ENCODE measurements around the gene GOLPH3.
"Not testable (repeated sequence)": the region's sequence is repeated elsewhere in the genome, so short reads cannot be mapped to it uniquely, and the experiment has no call there.

GOLPH3 gene

DNA sequence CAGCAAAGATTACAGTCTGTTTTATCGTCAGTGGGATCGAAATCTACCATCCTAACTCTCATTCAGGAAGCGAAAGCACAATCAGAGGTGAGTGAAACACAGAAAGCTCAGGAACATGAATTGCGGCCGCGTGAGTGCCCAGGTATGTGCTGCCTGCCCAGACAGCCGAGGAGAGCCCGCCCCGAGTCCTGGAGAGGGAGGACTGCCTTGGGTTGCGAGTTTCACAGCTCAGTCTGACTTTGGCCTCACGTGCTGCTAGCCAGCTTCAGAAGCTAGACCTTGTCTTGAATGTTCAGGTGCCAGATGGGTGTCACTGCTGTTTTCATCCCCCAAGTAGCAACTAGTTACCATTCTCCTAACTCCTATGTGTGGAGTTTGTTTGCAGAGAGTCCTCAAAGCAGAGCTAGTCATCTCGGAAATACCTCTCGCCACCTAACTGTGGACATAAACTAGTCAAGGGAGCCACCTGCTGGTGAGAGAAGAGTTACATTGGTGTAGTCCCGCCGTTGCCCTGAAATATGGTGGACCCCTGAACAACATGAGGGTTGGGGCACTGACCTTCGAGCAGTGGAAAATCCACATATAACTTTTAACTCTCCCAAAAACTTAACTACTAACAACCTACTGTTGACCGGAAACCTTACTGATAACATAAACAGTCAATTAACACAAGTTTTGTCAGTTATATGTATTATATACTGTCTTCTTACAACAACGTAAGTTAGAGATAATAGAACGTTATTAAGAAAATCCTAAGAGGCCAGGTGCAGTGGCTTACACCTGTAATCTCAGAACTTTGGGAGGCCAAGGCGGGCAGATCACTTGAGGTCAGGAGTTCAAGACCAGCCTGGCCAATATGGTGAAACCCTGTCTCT lies 80.9 kb downstream of the GOLPH3 start:
- H3K4me1 ChIP-seq (ENCODE audit: insufficient read depth, low read length) = peaks cover 7% of the 10 kb centered on the region
- H3K36me3 ChIP-seq (ENCODE audit: insufficient read depth, low read length) = no peaks in the 10 kb centered on the region
- H3K4me3 ChIP-seq (ENCODE audit: low read depth in 1 of 2, low read length in 2 of 2) = no peak overlapping the region
- no peaks in the 10 kb centered on the region for H3K9me3 ChIP-seq (ENCODE audit: low read length)
- H3K9ac ChIP-seq (ENCODE audit: low read length) = no peak overlapping the region
- no peak overlapping the region for H3K27ac ChIP-seq (ENCODE audit: low read depth, low read length)
- no peaks in the 10 kb centered on the region for H3K27me3 ChIP-seq (ENCODE audit: control insufficient read depth in 1 of 2, insufficient read depth in 2 of 2, low read length in 2 of 2)

DNA sequence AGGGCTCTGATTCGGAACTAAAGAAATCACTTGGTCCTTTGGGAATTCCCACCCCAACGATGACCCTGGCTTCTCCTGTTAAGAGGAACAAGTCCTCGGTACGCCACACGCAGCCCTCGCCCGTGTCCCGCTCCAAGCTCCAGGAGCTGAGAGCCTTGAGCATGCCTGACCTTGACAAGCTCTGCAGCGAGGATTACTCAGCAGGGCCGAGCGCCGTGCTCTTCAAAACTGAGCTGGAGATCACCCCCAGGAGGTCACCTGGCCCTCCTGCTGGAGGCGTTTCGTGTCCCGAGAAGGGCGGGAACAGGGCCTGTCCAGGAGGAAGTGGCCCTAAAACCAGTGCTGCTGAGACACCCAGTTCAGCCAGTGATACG lies 83.4 kb downstream of the GOLPH3 start:
- Histone ChIP-seq H3K9ac (ENCODE audit: low read length) (no peak overlapping the region), H3K27ac (ENCODE audit: low read depth, low read length) (no peak overlapping the region), H3K9me3 (ENCODE audit: low read length) (no peaks in the 10 kb centered on the region), H3K4me3 (ENCODE audit: low read depth in 1 of 2, low read length in 2 of 2) (no peak overlapping the region), H3K4me1 (ENCODE audit: insufficient read depth, low read length) (peaks cover 6% of the 10 kb centered on the region), H3K36me3 (ENCODE audit: insufficient read depth, low read length) (no peaks in the 10 kb centered on the region), H3K27me3 (ENCODE audit: control insufficient read depth in 1 of 2, insufficient read depth in 2 of 2, low read length in 2 of 2) (no peaks in the 10 kb centered on the region)

DNA sequence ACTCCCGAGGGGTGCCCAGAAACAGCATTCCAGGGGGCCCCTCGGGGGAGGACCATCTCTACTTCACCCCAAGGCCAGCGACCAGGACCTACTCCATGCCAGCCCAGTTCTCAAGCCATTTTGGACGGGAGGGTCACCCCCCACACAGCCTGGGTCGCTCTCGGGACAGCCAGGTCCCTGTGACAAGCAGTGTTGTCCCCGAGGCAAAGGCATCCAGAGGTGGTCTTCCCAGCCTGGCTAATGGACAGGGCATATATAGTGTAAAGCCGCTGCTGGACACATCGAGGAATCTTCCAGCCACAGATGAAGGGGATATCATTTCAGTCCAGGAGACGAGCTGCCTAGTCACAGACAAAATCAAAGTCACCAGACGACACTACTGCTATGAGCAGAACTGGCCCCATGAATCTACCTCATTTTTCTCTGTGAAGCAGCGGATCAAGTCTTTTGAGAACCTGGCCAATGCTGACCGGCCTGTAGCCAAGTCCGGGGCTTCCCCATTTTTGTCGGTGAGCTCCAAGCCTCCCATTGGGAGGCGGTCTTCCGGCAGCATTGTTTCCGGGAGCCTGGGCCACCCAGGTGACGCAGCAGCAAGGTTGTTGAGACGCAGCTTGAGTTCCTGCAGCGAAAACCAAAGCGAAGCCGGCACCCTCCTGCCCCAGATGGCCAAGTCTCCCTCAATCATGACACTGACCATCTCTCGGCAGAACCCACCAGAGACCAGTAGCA lies 83.9 kb downstream of the GOLPH3 start:
- H3K9ac ChIP-seq (ENCODE audit: low read length) = no peak overlapping the region
- H3K4me1 ChIP-seq (ENCODE audit: insufficient read depth, low read length) = peaks cover 6% of the 10 kb centered on the region
- no peaks in the 10 kb centered on the region for H3K27me3 ChIP-seq (ENCODE audit: control insufficient read depth in 1 of 2, insufficient read depth in 2 of 2, low read length in 2 of 2)
- no peaks in the 10 kb centered on the region for H3K9me3 ChIP-seq (ENCODE audit: low read length)
- H3K4me3 ChIP-seq (ENCODE audit: low read depth in 1 of 2, low read length in 2 of 2) = no peak overlapping the region
- no peak overlapping the region for H3K27ac ChIP-seq (ENCODE audit: low read depth, low read length)
- no peaks in the 10 kb centered on the region for H3K36me3 ChIP-seq (ENCODE audit: insufficient read depth, low read length)

DNA sequence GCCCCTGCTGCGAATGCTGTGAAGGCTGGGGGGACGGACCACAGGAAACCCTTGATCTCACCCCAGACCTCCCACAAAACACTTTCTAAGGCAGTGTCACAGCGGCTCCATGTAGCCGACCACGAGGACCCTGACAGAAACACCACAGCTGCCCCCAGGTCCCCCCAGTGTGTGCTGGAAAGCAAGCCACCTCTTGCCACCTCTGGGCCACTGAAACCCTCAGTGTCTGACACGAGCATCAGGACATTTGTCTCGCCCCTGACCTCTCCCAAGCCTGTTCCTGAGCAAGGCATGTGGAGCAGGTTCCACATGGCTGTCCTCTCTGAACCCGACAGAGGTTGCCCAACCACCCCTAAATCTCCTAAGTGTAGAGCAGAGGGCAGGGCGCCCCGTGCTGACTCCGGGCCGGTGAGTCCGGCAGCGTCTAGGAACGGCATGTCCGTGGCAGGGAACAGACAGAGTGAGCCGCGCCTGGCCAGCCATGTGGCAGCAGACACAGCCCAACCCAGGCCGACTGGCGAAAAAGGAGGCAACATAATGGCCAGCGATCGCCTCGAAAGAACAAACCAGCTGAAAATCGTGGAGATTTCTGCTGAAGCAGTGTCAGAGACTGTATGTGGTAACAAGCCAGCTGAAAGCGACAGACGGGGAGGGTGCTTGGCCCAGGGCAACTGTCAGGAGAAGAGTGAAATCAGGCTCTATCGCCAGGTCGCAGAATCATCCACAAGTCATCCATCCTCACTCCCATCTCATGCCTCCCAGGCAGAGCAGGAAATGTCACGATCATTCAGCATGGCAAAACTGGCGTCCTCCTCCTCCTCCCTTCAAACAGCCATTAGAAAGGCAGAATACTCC lies 84.7 kb downstream of the GOLPH3 start:
- Histone ChIP-seq H3K4me3 (ENCODE audit: low read depth in 1 of 2, low read length in 2 of 2) (no peak overlapping the region), H3K27me3 (ENCODE audit: control insufficient read depth in 1 of 2, insufficient read depth in 2 of 2, low read length in 2 of 2) (no peaks in the 10 kb centered on the region), H3K27ac (ENCODE audit: low read depth, low read length) (no peak overlapping the region), H3K9me3 (ENCODE audit: low read length) (no peaks in the 10 kb centered on the region), H3K36me3 (ENCODE audit: insufficient read depth, low read length) (no peaks in the 10 kb centered on the region), H3K9ac (ENCODE audit: low read length) (no peak overlapping the region), H3K4me1 (ENCODE audit: insufficient read depth, low read length) (peaks cover 6% of the 10 kb centered on the region)

DNA sequence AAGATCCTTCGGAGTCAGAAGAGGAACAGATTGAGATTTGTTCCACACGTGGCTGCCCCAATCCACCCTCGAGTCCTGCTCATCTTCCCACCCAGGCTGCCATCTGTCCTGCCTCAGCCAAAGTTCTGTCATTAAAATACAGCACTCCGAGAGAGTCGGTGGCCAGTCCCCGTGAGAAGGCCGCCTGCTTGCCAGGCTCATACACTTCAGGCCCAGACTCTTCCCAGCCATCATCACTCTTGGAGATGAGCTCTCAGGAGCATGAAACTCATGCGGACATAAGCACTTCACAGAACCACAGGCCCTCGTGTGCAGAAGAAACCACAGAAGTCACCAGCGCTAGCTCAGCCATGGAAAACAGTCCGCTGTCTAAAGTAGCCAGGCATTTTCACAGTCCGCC lies 85.9 kb downstream of the GOLPH3 start:
- H3K4me1 ChIP-seq (ENCODE audit: insufficient read depth, low read length) = peaks cover 5% of the 10 kb centered on the region
- no peak overlapping the region for H3K9ac ChIP-seq (ENCODE audit: low read length)
- no peak overlapping the region for H3K4me3 ChIP-seq (ENCODE audit: low read depth in 1 of 2, low read length in 2 of 2)
- no peak overlapping the region for H3K27ac ChIP-seq (ENCODE audit: low read depth, low read length)
- no peaks in the 10 kb centered on the region for H3K9me3 ChIP-seq (ENCODE audit: low read length)
- no peaks in the 10 kb centered on the region for H3K36me3 ChIP-seq (ENCODE audit: insufficient read depth, low read length)
- no peaks in the 10 kb centered on the region for H3K27me3 ChIP-seq (ENCODE audit: control insufficient read depth in 1 of 2, insufficient read depth in 2 of 2, low read length in 2 of 2)

DNA sequence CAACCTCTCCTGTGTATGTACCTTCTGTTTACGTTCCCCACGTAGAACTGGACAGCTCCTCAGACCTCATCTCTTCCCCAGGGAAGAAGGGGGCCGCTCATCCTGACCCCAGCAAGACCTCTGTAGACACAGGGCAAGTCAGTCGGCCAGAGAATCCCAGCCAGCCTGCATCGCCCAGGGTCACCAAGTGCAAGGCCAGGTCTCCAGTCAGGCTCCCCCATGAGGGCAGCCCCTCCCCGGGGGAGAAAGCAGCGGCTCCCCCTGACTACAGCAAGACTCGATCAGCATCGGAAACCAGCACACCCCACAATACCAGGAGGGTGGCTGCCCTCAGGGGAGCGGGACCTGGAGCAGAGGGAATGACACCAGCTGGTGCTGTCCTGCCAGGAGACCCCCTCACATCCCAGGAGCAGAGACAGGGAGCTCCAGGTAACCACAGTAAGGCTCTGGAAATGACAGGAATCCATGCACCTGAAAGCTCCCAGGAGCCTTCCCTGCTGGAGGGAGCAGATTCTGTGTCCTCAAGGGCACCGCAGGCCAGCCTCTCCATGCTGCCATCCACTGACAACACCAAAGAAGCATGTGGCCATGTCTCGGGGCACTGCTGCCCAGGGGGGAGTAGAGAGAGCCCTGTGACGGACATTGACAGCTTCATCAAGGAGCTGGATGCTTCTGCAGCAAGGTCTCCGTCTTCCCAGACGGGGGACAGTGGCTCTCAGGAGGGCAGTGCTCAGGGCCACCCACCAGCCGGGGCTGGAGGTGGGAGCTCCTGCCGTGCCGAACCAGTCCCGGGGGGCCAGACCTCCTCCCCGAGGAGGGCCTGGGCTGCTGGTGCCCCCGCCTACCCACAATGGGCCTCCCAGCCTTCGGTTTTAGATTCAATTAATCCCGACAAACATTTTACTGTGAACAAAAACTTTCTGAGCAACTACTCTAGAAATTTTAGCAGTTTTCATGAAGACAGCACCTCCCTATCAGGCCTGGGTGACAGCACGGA lies 86.7 kb downstream of the GOLPH3 start:
- Histone ChIP-seq H3K9me3 (ENCODE audit: low read length) (no peaks in the 10 kb centered on the region), H3K27me3 (ENCODE audit: control insufficient read depth in 1 of 2, insufficient read depth in 2 of 2, low read length in 2 of 2) (no peaks in the 10 kb centered on the region), H3K4me3 (ENCODE audit: low read depth in 1 of 2, low read length in 2 of 2) (no peak overlapping the region), H3K36me3 (ENCODE audit: insufficient read depth, low read length) (no peaks in the 10 kb centered on the region), H3K4me1 (ENCODE audit: insufficient read depth, low read length) (no peaks in the 10 kb centered on the region), H3K27ac (ENCODE audit: low read depth, low read length) (no peak overlapping the region), H3K9ac (ENCODE audit: low read length) (no peak overlapping the region)

DNA sequence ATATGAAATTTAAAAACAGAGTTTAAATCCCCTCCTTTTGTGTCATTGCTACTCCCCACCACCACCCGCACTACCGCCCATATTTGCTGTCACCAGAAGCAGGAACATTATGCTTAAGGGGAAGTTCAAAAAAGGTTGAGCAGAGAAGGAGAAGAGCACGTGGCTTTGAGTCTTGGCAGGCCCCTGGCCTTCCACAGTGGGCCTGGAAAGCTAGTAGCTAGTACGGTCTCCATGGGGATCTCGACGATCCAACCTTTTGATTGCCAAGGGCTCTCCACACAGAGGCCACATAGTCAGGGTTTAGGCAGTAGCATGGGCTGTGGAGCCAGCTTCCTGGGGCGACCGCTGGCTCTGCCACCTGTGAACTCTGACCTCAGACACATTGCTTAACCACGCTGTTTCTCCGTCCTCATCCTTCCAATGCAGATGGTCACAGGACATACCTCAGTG lies 90.1 kb downstream of the GOLPH3 start:
- Histone ChIP-seq H3K9me3 (ENCODE audit: low read length) (no peaks in the 10 kb centered on the region), H3K27me3 (ENCODE audit: control insufficient read depth in 1 of 2, insufficient read depth in 2 of 2, low read length in 2 of 2) (no peaks in the 10 kb centered on the region), H3K4me1 (ENCODE audit: insufficient read depth, low read length) (no peaks in the 10 kb centered on the region), H3K36me3 (ENCODE audit: insufficient read depth, low read length) (no peaks in the 10 kb centered on the region), H3K27ac (ENCODE audit: low read depth, low read length) (no peak overlapping the region), H3K9ac (ENCODE audit: low read length) (no peak overlapping the region), H3K4me3 (ENCODE audit: low read depth in 1 of 2, low read length in 2 of 2) (no peak overlapping the region)

DNA sequence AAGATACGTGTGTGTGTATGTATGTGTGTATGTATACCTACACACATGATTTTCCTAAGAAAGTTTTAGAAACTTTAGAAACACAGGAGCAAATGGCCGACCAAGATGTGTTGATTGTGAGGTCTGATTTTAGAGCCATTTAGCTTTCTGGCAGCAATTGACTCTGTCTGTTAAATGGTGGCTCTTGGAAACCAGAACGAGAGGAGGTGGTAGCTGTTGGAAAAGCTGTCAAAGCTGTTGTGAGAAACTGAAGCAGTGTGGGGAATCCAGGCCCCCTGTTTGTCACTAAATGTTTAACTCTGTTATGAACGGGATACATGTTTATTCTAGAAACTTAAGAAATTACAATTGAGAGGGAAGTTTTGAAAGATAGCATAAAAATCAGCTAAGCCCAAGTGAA lies 91.4 kb downstream of the GOLPH3 start:
- H3K27me3 ChIP-seq (ENCODE audit: control insufficient read depth in 1 of 2, insufficient read depth in 2 of 2, low read length in 2 of 2) = no peaks in the 10 kb centered on the region
- no peak overlapping the region for H3K27ac ChIP-seq (ENCODE audit: low read depth, low read length)
- no peak overlapping the region for H3K4me3 ChIP-seq (ENCODE audit: low read depth in 1 of 2, low read length in 2 of 2)
- no peak overlapping the region for H3K9ac ChIP-seq (ENCODE audit: low read length)
- no peaks in the 10 kb centered on the region for H3K4me1 ChIP-seq (ENCODE audit: insufficient read depth, low read length)
- H3K9me3 ChIP-seq (ENCODE audit: low read length) = no peaks in the 10 kb centered on the region
- no peaks in the 10 kb centered on the region for H3K36me3 ChIP-seq (ENCODE audit: insufficient read depth, low read length)

DNA sequence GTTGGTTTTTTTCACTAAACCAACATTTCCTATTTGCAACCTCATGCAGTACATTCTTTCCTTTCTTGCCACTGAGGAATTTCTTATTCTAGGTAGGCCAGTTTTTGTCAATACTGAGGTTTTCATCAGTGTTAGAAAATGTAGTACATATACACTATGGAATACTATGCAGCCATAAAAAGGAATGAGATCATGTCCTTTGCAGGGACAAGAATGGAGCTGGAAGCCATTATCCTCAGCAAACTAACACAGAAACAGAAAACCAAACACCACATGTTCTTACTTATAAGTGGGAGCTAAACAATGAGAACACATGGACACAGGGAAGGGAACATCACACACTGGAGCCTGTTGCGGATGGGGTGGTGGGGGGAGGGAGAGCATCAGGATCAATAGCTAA lies 93.6 kb downstream of the GOLPH3 start:
- not testable (repeated sequence) for H3K36me3 ChIP-seq (ENCODE audit: insufficient read depth, low read length)

DNA sequence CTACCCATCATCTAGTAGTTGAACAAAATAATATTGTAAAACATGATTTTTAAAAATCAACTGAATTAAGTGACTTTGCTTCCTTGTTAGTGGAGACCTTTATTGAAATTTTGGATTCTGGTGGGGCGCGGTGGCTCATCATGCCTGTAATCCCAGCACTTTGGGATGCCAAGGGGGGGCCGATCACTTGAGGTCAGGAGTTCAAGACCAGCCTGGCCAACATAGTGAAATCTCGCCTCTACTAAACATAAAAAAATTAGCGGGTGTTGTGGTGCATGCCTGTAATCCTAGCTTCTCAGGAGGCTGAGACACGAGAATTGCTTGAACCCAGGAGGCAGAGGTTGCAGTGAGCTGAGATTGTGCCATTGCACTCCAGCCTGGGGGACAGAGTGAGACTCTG lies 95.3 kb downstream of the GOLPH3 start:
- H3K9me3 ChIP-seq (ENCODE audit: low read length); H3K36me3 ChIP-seq (ENCODE audit: insufficient read depth, low read length); H3K4me3 ChIP-seq (ENCODE audit: low read depth in 1 of 2, low read length in 2 of 2); H3K9ac ChIP-seq (ENCODE audit: low read length); H3K27me3 ChIP-seq (ENCODE audit: control insufficient read depth in 1 of 2, insufficient read depth in 2 of 2, low read length in 2 of 2); H3K27ac ChIP-seq (ENCODE audit: low read depth, low read length); H3K4me1 ChIP-seq (ENCODE audit: insufficient read depth, low read length): not testable (repeated sequence)

More for the DNA sequence above, 93.6 kb downstream of the GOLPH3 start:
- H3K4me3 ChIP-seq (ENCODE audit: low read depth in 1 of 2, low read length in 2 of 2); H3K4me1 ChIP-seq (ENCODE audit: insufficient read depth, low read length); H3K9me3 ChIP-seq (ENCODE audit: low read length); H3K27me3 ChIP-seq (ENCODE audit: control insufficient read depth in 1 of 2, insufficient read depth in 2 of 2, low read length in 2 of 2); H3K27ac ChIP-seq (ENCODE audit: low read depth, low read length); H3K9ac ChIP-seq (ENCODE audit: low read length): not testable (repeated sequence)
